Measurements from ENCODE around the gene KCTD16.

KCTD16 gene

GRCh38 chr5:144377207-144377606 lies 206.5 kb downstream of the KCTD16 start:
- no peak for TF ChIP-seq CTCF (IDR thresholded peaks at IDR 0.05; ENCODE audit: poor library complexity, severe bottlenecking)
- H3K4me1 ChIP-seq (ENCODE audit: insufficient read depth, poor library complexity, severe bottlenecking), result no peaks in the 10 kb centered on the region
- H3K36me3 ChIP-seq (ENCODE audit: low read depth), result no peaks in the 10 kb centered on the region
- DNase-seq (ENCODE audit: low spot score) (no peak), ATAC-seq (ENCODE audit: low read depth) (no peak)
- H3K27me3 ChIP-seq (ENCODE audit: insufficient read depth, poor library complexity, severe bottlenecking), result peaks cover 9% of the 10 kb centered on the region
- no peak overlapping the region for H3K27ac ChIP-seq (ENCODE audit: poor library complexity, severe bottlenecking)
- H3K4me3 ChIP-seq (ENCODE audit: severe bottlenecking), result no peak overlapping the region
- H3K9me3 ChIP-seq (ENCODE audit: severe bottlenecking), result no peaks in the 10 kb centered on the region

- no peak overlapping the region for H3K4me3 ChIP-seq (ENCODE audit: severe bottlenecking)
- peaks cover 12% of the 10 kb centered on the region for H3K27me3 ChIP-seq (ENCODE audit: insufficient read depth, poor library complexity, severe bottlenecking)
- DNase-seq (ENCODE audit: low spot score) (no peak), ATAC-seq (ENCODE audit: low read depth) (no peak)
- H3K27ac ChIP-seq (ENCODE audit: poor library complexity, severe bottlenecking), result no peak overlapping the region
- H3K4me1 ChIP-seq (ENCODE audit: insufficient read depth, poor library complexity, severe bottlenecking), result no peaks in the 10 kb centered on the region
- TF ChIP-seq CTCF (IDR thresholded peaks at IDR 0.05; ENCODE audit: poor library complexity, severe bottlenecking), result no peak
- no peaks in the 10 kb centered on the region for H3K36me3 ChIP-seq (ENCODE audit: low read depth)
- no peaks in the 10 kb centered on the region for H3K9me3 ChIP-seq (ENCODE audit: severe bottlenecking)
These were observed 208.0 kb downstream of the KCTD16 start for GRCh38 chr5:144378681-144379080.

GRCh38 chr5:144385597-144385996 lies 214.9 kb downstream of the KCTD16 start:
- Histone ChIP-seq H3K36me3 (ENCODE audit: low read depth) (no peaks in the 10 kb centered on the region), H3K9me3 (ENCODE audit: severe bottlenecking) (no peaks in the 10 kb centered on the region), H3K4me1 (ENCODE audit: insufficient read depth, poor library complexity, severe bottlenecking) (no peaks in the 10 kb centered on the region), H3K4me3 (ENCODE audit: severe bottlenecking) (no peak overlapping the region), H3K27ac (ENCODE audit: poor library complexity, severe bottlenecking) (no peak overlapping the region), H3K27me3 (ENCODE audit: insufficient read depth, poor library complexity, severe bottlenecking) (peaks cover 3% of the 10 kb centered on the region)
- DNase-seq (ENCODE audit: low spot score) (no peak), ATAC-seq (ENCODE audit: low read depth) (no peak)
- TF ChIP-seq CTCF (IDR thresholded peaks at IDR 0.05; ENCODE audit: poor library complexity, severe bottlenecking), result no peak

GRCh38 chr5:144386315-144386714 lies 215.6 kb downstream of the KCTD16 start:
- ATAC-seq (ENCODE audit: low read depth), result no peak
- TF ChIP-seq CTCF (IDR thresholded peaks at IDR 0.05; ENCODE audit: poor library complexity, severe bottlenecking), result no peak

GRCh38 chr5:144390133-144390532 lies 219.5 kb downstream of the KCTD16 start:
- ATAC-seq (ENCODE audit: low read depth) (peak; percentile 58; the same call in 2 of the 3 replicates), DNase-seq (ENCODE audit: low spot score) (no peak)
- Histone ChIP-seq H3K27me3 (ENCODE audit: insufficient read depth, poor library complexity, severe bottlenecking) (peaks cover 3% of the 10 kb centered on the region), H3K4me1 (ENCODE audit: insufficient read depth, poor library complexity, severe bottlenecking) (no peaks in the 10 kb centered on the region), H3K4me3 (ENCODE audit: severe bottlenecking) (no peak overlapping the region), H3K36me3 (ENCODE audit: low read depth) (no peaks in the 10 kb centered on the region), H3K27ac (ENCODE audit: poor library complexity, severe bottlenecking) (no peak overlapping the region), H3K9me3 (ENCODE audit: severe bottlenecking) (no peaks in the 10 kb centered on the region)
- peak; percentile 51 for TF ChIP-seq CTCF (IDR thresholded peaks at IDR 0.05; ENCODE audit: poor library complexity, severe bottlenecking)

More at GRCh38 chr5:144386315-144386714, 215.6 kb downstream of the KCTD16 start:
- peaks cover 3% of the 10 kb centered on the region for H3K27me3 ChIP-seq (ENCODE audit: insufficient read depth, poor library complexity, severe bottlenecking)
- no peaks in the 10 kb centered on the region for H3K36me3 ChIP-seq (ENCODE audit: low read depth)
- no peak overlapping the region for H3K4me3 ChIP-seq (ENCODE audit: severe bottlenecking)
- no peaks in the 10 kb centered on the region for H3K9me3 ChIP-seq (ENCODE audit: severe bottlenecking)
- H3K27ac ChIP-seq (ENCODE audit: poor library complexity, severe bottlenecking), result no peak overlapping the region
- no peaks in the 10 kb centered on the region for H3K4me1 ChIP-seq (ENCODE audit: insufficient read depth, poor library complexity, severe bottlenecking)
- DNase-seq (ENCODE audit: low spot score), result no peak

Measured in RWPE2 (cell line).